ENCODE data around the gene RCN2.
"Not testable (repeated sequence)": the region's sequence is repeated elsewhere in the genome, so short reads cannot be mapped to it uniquely, and the experiment has no call there.

DNA sequence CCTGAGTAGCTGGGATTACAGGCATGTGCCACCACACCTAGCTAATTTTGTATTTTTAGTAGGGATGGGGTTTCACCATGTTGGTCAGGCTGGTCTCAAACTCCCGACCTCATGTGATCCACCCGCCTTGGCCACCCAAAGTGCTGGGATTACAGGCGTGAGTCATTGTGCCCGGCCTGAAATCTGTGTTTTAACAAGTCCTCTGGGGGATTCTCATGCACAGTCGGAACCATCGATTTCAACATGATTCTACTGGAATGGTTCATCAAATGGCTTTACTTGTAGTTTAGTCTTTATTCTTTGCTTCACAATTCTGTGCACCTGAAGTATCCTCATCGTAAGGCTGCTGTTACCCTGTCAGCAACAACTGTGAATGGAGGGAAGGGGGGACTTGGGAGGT is 34.5 kb downstream of the RCN2 start:
- TF ChIP-seq CTCF, POLR2A (IDR thresholded peaks at IDR 0.05): not testable (repeated sequence)

All from esophagus squamous epithelium (tissue), 4 donors.